ENCODE results near the gene BCAP31.

DNA sequence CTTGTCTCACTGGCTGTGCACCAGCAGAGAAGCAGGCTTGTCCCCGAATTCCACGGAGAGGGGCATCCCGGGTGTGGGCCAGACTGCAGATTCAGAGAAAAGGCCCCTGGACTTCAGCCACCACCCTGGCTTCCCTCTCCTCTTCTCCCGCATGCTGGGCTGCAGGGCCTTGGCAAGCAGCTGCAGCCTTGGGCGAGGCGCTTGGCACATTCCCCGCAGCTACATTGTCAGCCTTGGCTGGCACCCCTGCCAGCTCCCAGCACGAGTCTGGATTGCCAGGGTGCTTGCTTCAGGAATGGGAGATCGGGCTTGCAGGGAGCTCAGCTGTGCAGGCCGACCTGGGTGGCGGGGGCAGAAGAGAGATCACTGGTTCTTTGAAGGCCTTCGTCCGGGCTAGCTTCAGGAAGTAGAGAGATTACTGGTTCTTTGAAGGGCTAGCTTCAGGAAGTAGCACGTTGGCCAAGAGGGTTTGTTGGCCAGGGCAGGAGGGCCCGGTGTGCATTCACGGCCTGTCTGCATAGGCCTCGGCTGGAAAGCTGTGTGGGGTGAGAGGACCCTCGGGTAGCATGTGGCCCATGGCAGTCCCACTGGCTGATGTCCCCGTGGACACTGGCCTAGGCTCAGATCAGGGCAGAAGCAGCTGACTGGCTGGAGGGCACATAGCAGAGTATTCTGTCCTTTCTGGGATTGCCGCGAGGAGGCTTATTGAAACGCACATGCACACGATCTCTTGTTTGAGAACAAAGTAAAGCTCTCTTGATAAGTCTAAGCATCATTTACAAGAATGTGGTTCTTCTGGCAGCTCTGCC, 3.1 kb upstream of the BCAP31 start:
- TF ChIP-seq, protein P1, sequence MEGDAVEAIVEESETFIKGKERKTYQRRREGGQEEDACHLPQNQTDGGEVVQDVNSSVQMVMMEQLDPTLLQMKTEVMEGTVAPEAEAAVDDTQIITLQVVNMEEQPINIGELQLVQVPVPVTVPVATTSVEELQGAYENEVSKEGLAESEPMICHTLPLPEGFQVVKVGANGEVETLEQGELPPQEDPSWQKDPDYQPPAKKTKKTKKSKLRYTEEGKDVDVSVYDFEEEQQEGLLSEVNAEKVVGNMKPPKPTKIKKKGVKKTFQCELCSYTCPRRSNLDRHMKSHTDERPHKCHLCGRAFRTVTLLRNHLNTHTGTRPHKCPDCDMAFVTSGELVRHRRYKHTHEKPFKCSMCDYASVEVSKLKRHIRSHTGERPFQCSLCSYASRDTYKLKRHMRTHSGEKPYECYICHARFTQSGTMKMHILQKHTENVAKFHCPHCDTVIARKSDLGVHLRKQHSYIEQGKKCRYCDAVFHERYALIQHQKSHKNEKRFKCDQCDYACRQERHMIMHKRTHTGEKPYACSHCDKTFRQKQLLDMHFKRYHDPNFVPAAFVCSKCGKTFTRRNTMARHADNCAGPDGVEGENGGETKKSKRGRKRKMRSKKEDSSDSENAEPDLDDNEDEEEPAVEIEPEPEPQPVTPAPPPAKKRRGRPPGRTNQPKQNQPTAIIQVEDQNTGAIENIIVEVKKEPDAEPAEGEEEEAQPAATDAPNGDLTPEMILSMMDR (IDR thresholded peaks at IDR 0.05), result no peak
- TF ChIP-seq POLR2A (IDR thresholded peaks at IDR 0.05), result no peak
